Transverse colon (tissue), 4 donors: ENCODE data around the gene SMARCD2. TPM values are rescaled to one million over a fixed set of nuclear protein-coding genes. Genes with fewer than 3 reads are reported as not detected.

Experiments
- DNase-seq: peaks from one replicate; pipeline ENCODE4 v3.0.0-alpha.2; 2019
- H3K27ac ChIP-seq, 4 donors: fragments of 200-600 bp; sonication (generic); 2 replicates each; pipeline ENCODE4 v1.5.1; 2016 to 2018; ENCODE audit warnings: inconsistent platforms in 4 of 4
- H3K27me3 ChIP-seq: fragments of 200-600 bp; sonication (generic); 2 replicates; pipeline ENCODE4 v1.5.1; 2017; ENCODE audit warnings: inconsistent platforms
- H3K36me3 ChIP-seq, 4 donors: fragments of 200-600 bp; sonication (generic); 2 replicates each; pipeline ENCODE4 v1.5.1; 2017 to 2019; ENCODE audit warnings: inconsistent platforms in 4 of 4
- H3K4me1 ChIP-seq, 4 donors: fragments of 200-600 bp; sonication (generic); 2 replicates each; pipeline ENCODE4 v1.5.1; 2017 to 2020; ENCODE audit warnings: inconsistent platforms in 4 of 4
- H3K4me3 ChIP-seq, 4 donors: fragments of 200-600 bp; sonication (generic); 1 replicate in 1 of 4; 2 replicates in 3 of 4; pipeline versions ENCODE4 v1.5.1 to v1.6.1; 2017 to 2019; ENCODE audit warnings: inconsistent platforms in 4 of 4
- H3K9me3 ChIP-seq, 2 donors: fragments of 200-600 bp; sonication (generic); 2 replicates each; pipeline ENCODE4 v1.5.1; 2017 to 2019; ENCODE audit warnings: inconsistent platforms in 2 of 2
- CTCF ChIP-seq, 5 experiments: fragments of 200-600 bp in 3 of 5; fragments of 450-650 bp in 2 of 5; sonication (generic) in 3 of 5; IDR thresholded peaks; 1 replicate in 2 of 5; 2 replicates in 3 of 5; pipeline ENCODE4 v1.5.1; 2016 to 2017; ENCODE audit warnings: antibody characterized with exemption in 5 of 5, inconsistent platforms in 3 of 5, mild to moderate bottlenecking in 2 of 5, moderate library complexity in 1 of 5
- EP300 ChIP-seq: sonication (generic); formaldehyde crosslinking; IDR thresholded peaks from one replicate; pipeline ENCODE4 v1.6.1; 2017; ENCODE audit warnings: antibody characterized with exemption, low read depth
- POLR2A ChIP-seq: fragments of 450-650 bp; IDR thresholded peaks from one replicate; pipeline ENCODE4 v1.6.1; 2016; ENCODE audit warnings: antibody characterized with exemption, mild to moderate bottlenecking, moderate library complexity
- POLR2AphosphoS5 ChIP-seq, 3 donors: sonication (generic); formaldehyde crosslinking; IDR thresholded peaks; one replicate each; pipeline ENCODE4 v1.6.1; 2016; ENCODE audit warnings: antibody characterized with exemption in 3 of 3
- WGBS, 2 donors: methylation state at CpG; one replicate each; pipeline ENCODE4 v1.1.5; 2018; ENCODE audit warnings: low coverage in 1 of 2; 5-methylcytosine and 5-hydroxymethylcytosine counted together
- in situ Hi-C, 4 donors: fragments of 200-750 bp; cut with MboI; loops; one replicate each; pipeline versions ENCODE4 v1.15.0 to v1.15.1; 2017; ENCODE audit warnings: low sequenced_read_pairs in 3 of 4, low pct_ligation_motif_present in 1 of 4, low pct_unique_long_range_greater_than_20kb in 1 of 4
- intact Hi-C: fragments of 100-400 bp; cut with DNase I; formaldehyde crosslinking; loops from one replicate; pipeline ENCODE4 v1.15.1; 2023; ENCODE audit warnings: low total_unique reads
- total RNA-seq, 4 donors: library from RNA; depleted of rRNA; stranded (reverse); fragments of >200 nt; gene quantifications; one replicate each; pipeline ENCODE4 v1.1.0, GENCODE V29; 2016

SMARCD2 gene
- total RNA-seq, 4 donors from 2014 or later: 99.0 to 130 (median 109) TPM

- no peak for DNase-seq
- no peaks in the 10 kb centered on the region for H3K27me3 ChIP-seq
- TF ChIP-seq CTCF (IDR thresholded peaks at IDR 0.05) (no peak), POLR2AphosphoS5 (IDR thresholded peaks at IDR 0.05) (no peak), POLR2A (no peak), EP300 (no peak)
- H3K27ac ChIP-seq: no peak overlapping the region
- H3K9me3 ChIP-seq: no peaks in the 10 kb centered on the region
- WGBS, 2 donors: 58 to 85% methylated on average over 2 to 5 of the region's 5 CpGs
- H3K4me3 ChIP-seq: no peak overlapping the region
- in situ Hi-C loops (no loop called here), intact Hi-C loops (no loop called here)
- no peaks in the 10 kb centered on the region for H3K36me3 ChIP-seq
- no peaks in the 10 kb centered on the region for H3K4me1 ChIP-seq
These were observed 12.2 kb upstream of the SMARCD2 start for GRCh38 chr17:63854709-63855108.

DNA sequence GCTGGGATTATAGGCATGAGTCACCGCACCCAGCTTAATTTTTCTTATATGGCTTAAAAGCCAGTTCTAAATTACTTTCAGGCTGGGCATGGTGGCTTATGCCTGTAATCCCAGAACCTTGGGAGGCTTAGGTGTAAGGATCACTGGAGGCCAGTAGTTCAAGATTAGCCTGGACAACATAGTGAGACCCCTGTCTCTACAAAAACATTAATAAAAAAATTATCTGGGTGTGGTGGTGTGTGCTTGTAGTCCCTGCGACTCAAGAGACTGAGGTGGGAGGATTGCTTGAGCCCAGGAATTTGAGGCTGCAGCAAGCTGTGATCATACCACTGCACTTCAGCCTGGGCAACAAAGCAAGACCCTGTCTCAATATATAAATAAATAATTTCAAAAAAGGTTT lies 10.8 kb upstream of the SMARCD2 start:
- intact Hi-C loops: no loop called here
- Histone ChIP-seq H3K27me3 (no peaks in the 10 kb centered on the region), H3K4me1 (peaks cover 0 to 12% (median 5%) of the 10 kb centered on the region in 4 donors), H3K27ac (no peak overlapping the region), H3K9me3 (no peaks in the 10 kb centered on the region), H3K36me3 (no peaks in the 10 kb centered on the region), H3K4me3 (no peak overlapping the region)
- WGBS, 2 donors: 75 to 98% methylated on average over 1 to 2 of the region's 2 CpGs
- no peak for DNase-seq
- no peak for TF ChIP-seq POLR2A
- TF ChIP-seq EP300: no peak
- no peak for TF ChIP-seq POLR2AphosphoS5 (IDR thresholded peaks at IDR 0.05)
- TF ChIP-seq CTCF (IDR thresholded peaks at IDR 0.05): no peak
- in situ Hi-C loops: no loop called here

DNA sequence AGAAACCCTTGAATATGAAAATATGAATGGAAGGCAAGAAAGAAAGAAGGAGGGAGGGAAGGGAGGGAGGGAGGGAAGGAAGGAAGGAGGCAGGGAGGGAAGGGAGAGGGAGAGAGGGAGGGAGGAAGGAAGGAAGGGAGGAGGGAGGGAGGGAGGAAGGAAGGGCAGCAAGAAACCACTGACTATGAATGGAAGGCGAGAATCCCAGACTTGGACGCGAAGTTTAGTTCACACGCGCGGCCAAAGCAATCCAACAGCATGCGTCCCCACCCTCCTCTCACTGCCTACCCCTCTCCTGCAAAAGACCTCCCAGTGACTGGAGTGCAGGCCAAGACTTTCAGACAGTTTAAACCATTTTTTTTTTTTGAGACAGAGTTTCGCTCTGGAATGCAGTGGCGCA lies 7.9 kb upstream of the SMARCD2 start:
- no peak overlapping the region for H3K4me3 ChIP-seq
- no peak for TF ChIP-seq POLR2A
- no peak for TF ChIP-seq EP300
- TF ChIP-seq POLR2AphosphoS5 (IDR thresholded peaks at IDR 0.05): no peak
- no peak for TF ChIP-seq CTCF (IDR thresholded peaks at IDR 0.05)
- H3K4me1 ChIP-seq: peaks cover 0 to 17% (median 5%) of the 10 kb centered on the region in 4 donors
- no peak overlapping the region for H3K27ac ChIP-seq
- no peaks in the 10 kb centered on the region for H3K9me3 ChIP-seq
- DNase-seq: no peak
- intact Hi-C loops: no loop called here
- 80 to 84% methylated on average over 9 of the region's 9 CpGs for WGBS, 2 donors
- in situ Hi-C loops: no loop called here
- no peaks in the 10 kb centered on the region for H3K27me3 ChIP-seq
- H3K36me3 ChIP-seq: no peaks in the 10 kb centered on the region

DNA sequence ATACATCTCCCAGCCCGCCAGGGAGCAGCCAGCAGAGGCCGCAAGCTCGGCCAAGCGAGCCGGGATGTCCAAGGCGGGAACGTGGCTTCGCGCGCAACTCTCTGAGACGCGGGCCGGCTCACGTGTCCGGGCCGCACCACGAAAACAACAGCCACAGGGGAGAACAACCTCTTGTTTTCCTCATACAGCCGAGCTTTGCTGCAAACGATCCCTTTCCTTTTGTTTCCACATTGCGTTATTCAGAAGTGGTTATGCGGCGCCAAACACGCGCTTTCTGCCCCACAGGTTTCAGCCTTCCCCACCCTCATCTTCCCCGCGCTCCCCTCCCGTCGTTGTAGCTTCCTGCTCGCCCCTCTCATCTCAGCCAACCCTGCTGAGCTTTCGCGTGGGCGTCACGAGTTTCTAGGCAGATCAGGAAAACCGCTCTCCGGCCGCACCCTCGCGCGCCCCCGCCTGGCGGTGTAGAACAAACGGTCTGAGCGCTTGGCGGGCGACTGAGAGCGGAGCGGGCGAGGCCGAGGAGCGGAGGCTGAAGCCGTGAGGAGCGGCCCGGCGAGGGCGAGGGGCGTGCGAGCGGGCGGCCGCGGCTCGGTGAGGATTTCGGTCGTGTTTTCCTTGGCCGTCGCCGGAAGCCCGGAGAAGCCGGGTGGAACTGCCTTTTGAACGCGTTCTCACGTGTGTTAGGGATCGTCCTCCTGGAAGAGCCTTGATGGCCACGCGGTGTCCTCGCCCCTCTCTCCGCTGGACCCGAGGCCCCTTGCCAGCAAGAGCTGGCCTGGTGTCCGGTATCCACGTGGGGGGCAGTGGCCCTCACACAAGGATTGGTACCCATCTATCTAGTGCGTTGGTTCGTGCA lies 6.6 kb upstream of the SMARCD2 start:
- TF ChIP-seq POLR2A (no peak), POLR2AphosphoS5 (IDR thresholded peaks at IDR 0.05) (peak in 1 of 3 donors; percentile 34), CTCF (IDR thresholded peaks at IDR 0.05) (peak; percentile 54 to 72 (median 60)), EP300 (no peak)
- no peaks in the 10 kb centered on the region for H3K36me3 ChIP-seq
- H3K9me3 ChIP-seq: no peaks in the 10 kb centered on the region
- in situ Hi-C loops: no loop called here
- intact Hi-C loops: loop anchor here (10.0 kb wide), 1 partner anchor 74 kb away; the partner anchor contains the start of genes CCDC47 and DDX42
- peak; percentile 93 for DNase-seq
- peak overlapping the region; percentile 3 to 58 (median 44) for H3K27ac ChIP-seq
- WGBS, 2 donors: 0 to 35% methylated on average over 5 to 82 of the region's 82 CpGs
- no peaks in the 10 kb centered on the region for H3K27me3 ChIP-seq
- peak overlapping the region in 3 of 4 donors; percentile 5 to 42 (median 23) for H3K4me3 ChIP-seq
- peaks cover 0 to 17% (median 7%) of the 10 kb centered on the region in 4 donors for H3K4me1 ChIP-seq
